Measurements from ENCODE around the gene PHACTR3. TPM values are rescaled to one million over a fixed set of nuclear protein-coding genes. Genes with fewer than 3 reads are reported as not detected.

The PHACTR3 gene
- total and polyA plus RNA-seq, 2 of the 8 experiments (the other 6 are each of a cell fraction or from before 2014, with no cell fraction given) = 0.05 to 0.13 TPM

DNA sequence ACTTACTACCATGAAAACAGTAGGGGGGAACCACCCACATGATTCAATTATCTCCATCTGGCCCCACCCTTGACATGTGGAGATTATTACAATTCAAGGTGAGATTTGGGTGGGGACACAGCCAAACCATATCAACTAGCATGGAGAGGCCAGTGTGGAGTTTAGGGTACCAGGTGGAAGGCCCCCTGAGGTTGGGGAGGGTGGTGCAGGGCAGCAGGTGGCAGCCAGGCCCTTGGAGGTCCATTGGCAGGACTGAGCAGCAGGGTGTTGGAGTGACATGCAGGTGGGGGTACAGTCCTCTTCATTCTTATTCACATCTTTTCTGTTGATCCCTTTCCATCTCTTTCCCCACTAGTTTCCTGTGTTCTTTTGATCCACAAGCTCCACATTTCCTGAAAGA is 42.9 kb downstream of the PHACTR3 start:
- Histone ChIP-seq H4K5ac (ENCODE audit: insufficient read length, low read depth, low read length) (no peak overlapping the region), H3K4me3 (ENCODE audit: extremely low read depth in 1 of 4, insufficient read depth in 2 of 4, low read depth in 3 of 4, low read length in 4 of 4) (no peak overlapping the region), H3K79me2 (ENCODE audit: control insufficient read depth in 1 of 2, insufficient read depth in 2 of 2, low read length in 2 of 2) (no peaks in the 10 kb centered on the region), H3K4me2 (ENCODE audit: insufficient read depth in 1 of 2, low read depth in 2 of 2, low read length in 2 of 2) (no peak overlapping the region), H2AK5ac (ENCODE audit: low read depth, low read length) (no peak overlapping the region), H3K9ac (replicated peaks in 1 of 4; ENCODE audit: extremely low read depth in 1 of 4, low read depth in 3 of 4, low read length in 3 of 4) (no peak overlapping the region), H2BK12ac (ENCODE audit: low read depth, low read length) (no peak overlapping the region), H3K23ac (ENCODE audit: insufficient read length) (no peak overlapping the region), H2AFZ (ENCODE audit: low read length) (no peak overlapping the region), H3K36me3 (ENCODE audit: control insufficient read depth in 2 of 4, insufficient read depth in 4 of 4, low read length in 3 of 4) (no peaks in the 10 kb centered on the region), H4K20me1 (replicated peaks in 1 of 2; ENCODE audit: control insufficient read depth in 1 of 2, insufficient read depth in 2 of 2, low read length in 2 of 2) (no peaks in the 10 kb centered on the region), H3K56ac (replicated peaks; ENCODE audit: insufficient read length, low read depth, low read length) (no peak overlapping the region), H3K4me1 (replicated peaks in 1 of 4; ENCODE audit: control insufficient read depth in 3 of 4, insufficient read depth in 4 of 4, low read length in 3 of 4) (no peaks in the 10 kb centered on the region), H4K8ac (ENCODE audit: extremely low read depth, insufficient read depth, low read length) (no peak overlapping the region), H3K27ac (ENCODE audit: low read depth, low read length) (no peak overlapping the region), H3K4ac (replicated peaks; ENCODE audit: insufficient read length, low read depth, low read length) (no peak overlapping the region), H4K91ac (replicated peaks; ENCODE audit: insufficient read length, low read length) (no peak overlapping the region), H3K79me1 (ENCODE audit: low read depth, low read length) (no peaks in the 10 kb centered on the region), H2BK120ac (replicated peaks; ENCODE audit: low read depth, low read length) (no peak overlapping the region), H3K27me3 (replicated peaks in 1 of 4; ENCODE audit: control insufficient read depth in 3 of 4, extremely low read depth in 1 of 4, insufficient read depth in 3 of 4, low read length in 3 of 4) (no peaks in the 10 kb centered on the region), H2BK15ac (ENCODE audit: low read length) (no peak overlapping the region), H2BK5ac (ENCODE audit: low read depth, low read length) (no peak overlapping the region), H3K14ac (ENCODE audit: insufficient read length) (no peak overlapping the region), H3K18ac (ENCODE audit: extremely low read depth, low read length) (no peak overlapping the region), H3K23me2 (ENCODE audit: low read depth, low read length) (no peaks in the 10 kb centered on the region), H3K9me3 (ENCODE audit: insufficient read depth in 2 of 2, low read depth in 1 of 2, low read length in 1 of 2) (peaks cover 83 to 88% of the 10 kb centered on the region in 2 experiments), H2BK20ac (ENCODE audit: low read length) (no peak overlapping the region)
- POLR2A ChIA-PET (ENCODE audit: partially characterized antibody) = no interaction called here
- TF ChIP-seq CHD1 (IDR thresholded peaks at IDR 0.05; ENCODE audit: low read depth, low read length) (no peak), ASH2L (IDR thresholded peaks at IDR 0.05; ENCODE audit: low read length) (no peak), BRCA1 (IDR thresholded peaks at IDR 0.05; ENCODE audit: low read depth, low read length) (no peak), FOSL1 (IDR thresholded peaks at IDR 0.05; ENCODE audit: insufficient read depth, low read depth, low read length) (no peak)
- TF ChIP-seq, protein P1, sequence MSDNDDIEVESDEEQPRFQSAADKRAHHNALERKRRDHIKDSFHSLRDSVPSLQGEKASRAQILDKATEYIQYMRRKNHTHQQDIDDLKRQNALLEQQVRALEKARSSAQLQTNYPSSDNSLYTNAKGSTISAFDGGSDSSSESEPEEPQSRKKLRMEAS (IDR thresholded peaks at IDR 0.05) = no peak
- CTCF ChIA-PET (ENCODE audit: partially characterized antibody) = no interaction called here
- DNase-seq (ENCODE audit: low read depth in 1 of 2, low spot score in 2 of 2) (no peak), FAIRE-seq (no peak)
